PFSK-1 (cell line): ENCODE results near the gene SIMC1.

Experiments
- POLR2AphosphoS5 ChIP-seq: IDR thresholded peaks from 2 replicates; pipeline ENCODE4 v1.6.1; 2012; ENCODE audit warnings: low read depth, mild to moderate bottlenecking, control low read depth, low read length, moderate library complexity
- REST ChIP-seq, 2 experiments: IDR thresholded peaks; 2 replicates each; pipeline versions ENCODE4 v1.6.1 to v1.8.0; 2011 to 2012; ENCODE audit warnings: low read depth in 2 of 2, low read length in 2 of 2, control low read depth in 1 of 2, inconsistent platforms in 1 of 2, mild to moderate bottlenecking in 1 of 2, moderate library complexity in 1 of 2; ENCODE audit not compliant: insufficient read depth in 1 of 2

- TF ChIP-seq POLR2AphosphoS5 (no peak), REST (IDR thresholded peaks at IDR 0.05; ENCODE audit: insufficient read depth in 1 of 2, low read depth in 2 of 2, low read length in 2 of 2) (no peak)
Measured at GRCh38 chr5:176355400-176356178, 117.4 kb downstream of the SIMC1 start.
